PC-9 (cell line): ENCODE measurements around the gene BCKDHB.

Experiments
- CTCF ChIP-seq: fragments of 200-600 bp; sonication (generic); conservative IDR thresholded peaks from 2 replicates; pipeline ENCODE4 v1.6.1; 2017; ENCODE audit warnings: mixed run types, antibody characterized with exemption, mild to moderate bottlenecking, moderate library complexity
- EZH2 ChIP-seq: fragments of 200-600 bp; sonication (generic); IDR thresholded peaks from 2 replicates; pipeline ENCODE4 v1.8.0; 2017; ENCODE audit warnings: antibody characterized with exemption, low read depth

- TF ChIP-seq CTCF, result no peak
- TF ChIP-seq EZH2, result no peak
Measured at GRCh38 chr6:80156221-80156620, 49.8 kb downstream of the BCKDHB start.
